H1 (cell line): Measurements from ENCODE around the gene KHSRP.
A peak's percentile ranks its signal among the peaks of the same experiment; 100 is the strongest.

Source experiments
- BRCA1 ChIP-seq: IDR thresholded peaks from 2 replicates; pipeline ENCODE4 v1.6.1; 2012; ENCODE audit warnings: low read depth, low read length, improper control_type of control experiment
- CTCF ChIP-seq, 3 experiments: IDR thresholded peaks; 1 replicate in 2 of 3; 2 replicates in 1 of 3; pipeline versions ENCODE4 v1.5.1 to v1.6.1; 2011; ENCODE audit warnings: low read length in 3 of 3, mild to moderate bottlenecking in 3 of 3, inconsistent platforms in 2 of 3, low read depth in 1 of 3, moderate library complexity in 1 of 3; ENCODE audit not compliant: insufficient read depth in 1 of 3; ENCODE audit errors: control extremely low read depth in 1 of 3
- EZH2 ChIP-seq: fragments of 200-600 bp; sonication (generic); IDR thresholded peaks from 2 replicates; pipeline ENCODE4 v1.7.1; 2012; ENCODE audit warnings: low read depth, mild to moderate bottlenecking, moderate library complexity, low read length, inconsistent platforms; ENCODE audit not compliant: severe bottlenecking
- GABPA ChIP-seq: IDR thresholded peaks from 2 replicates; pipeline ENCODE4 v1.6.1; 2011; ENCODE audit warnings: mild to moderate bottlenecking, low read length, moderate library complexity, borderline replicate concordance; ENCODE audit not compliant: insufficient read depth
- NANOG ChIP-seq: IDR thresholded peaks from 2 replicates; pipeline ENCODE4 v1.6.1; 2011; ENCODE audit warnings: low read length, low read depth, mild to moderate bottlenecking, inconsistent platforms; ENCODE audit not compliant: insufficient read depth, poor library complexity, severe bottlenecking
- POLR2A ChIP-seq, 2 experiments: IDR thresholded peaks; 1 replicate in 1 of 2; 2 replicates in 1 of 2; pipeline ENCODE4 v1.6.1; 2011; ENCODE audit warnings: low read depth in 2 of 2, low read length in 2 of 2, mild to moderate bottlenecking in 2 of 2; ENCODE audit errors: control extremely low read depth in 1 of 2
- POLR2AphosphoS5 ChIP-seq: IDR thresholded peaks from 2 replicates; pipeline ENCODE4 v1.6.1; 2011; ENCODE audit warnings: low read depth, low read length
- SP1 ChIP-seq: IDR thresholded peaks from 2 replicates; pipeline ENCODE4 v1.6.1; 2011; ENCODE audit warnings: low read depth, low read length
- SRF ChIP-seq: IDR thresholded peaks from 2 replicates; pipeline ENCODE4 v1.6.1; 2011; ENCODE audit warnings: mild to moderate bottlenecking, low read depth, low read length, moderate library complexity
- ZNF274 ChIP-seq: IDR thresholded peaks from 2 replicates; pipeline ENCODE4 v1.7.0; 2012; ENCODE audit warnings: low read length, borderline replicate concordance; ENCODE audit errors: extremely low read depth

- TF ChIP-seq CTCF (IDR thresholded peaks at IDR 0.05; ENCODE audit: control extremely low read depth in 1 of 3, insufficient read depth in 1 of 3, low read depth in 1 of 3, low read length in 3 of 3), result no peak
- TF ChIP-seq SRF, result no peak
- no peak for TF ChIP-seq ZNF274
- TF ChIP-seq POLR2A (IDR thresholded peaks at IDR 0.05; ENCODE audit: control extremely low read depth in 1 of 2, low read depth in 2 of 2, low read length in 2 of 2), result no peak
- no peak for TF ChIP-seq GABPA
- no peak for TF ChIP-seq BRCA1
- TF ChIP-seq SP1, result peak; percentile 43; the same call in 1 of the 2 replicates
- TF ChIP-seq NANOG, result no peak
- no peak for TF ChIP-seq POLR2AphosphoS5
- TF ChIP-seq EZH2, result no peak
These were observed 51.4 kb downstream of the KHSRP start for GRCh38 chr19:6373096-6373812.
